ENCODE measurements around the gene RMI2.

RMI2 gene

DNA sequence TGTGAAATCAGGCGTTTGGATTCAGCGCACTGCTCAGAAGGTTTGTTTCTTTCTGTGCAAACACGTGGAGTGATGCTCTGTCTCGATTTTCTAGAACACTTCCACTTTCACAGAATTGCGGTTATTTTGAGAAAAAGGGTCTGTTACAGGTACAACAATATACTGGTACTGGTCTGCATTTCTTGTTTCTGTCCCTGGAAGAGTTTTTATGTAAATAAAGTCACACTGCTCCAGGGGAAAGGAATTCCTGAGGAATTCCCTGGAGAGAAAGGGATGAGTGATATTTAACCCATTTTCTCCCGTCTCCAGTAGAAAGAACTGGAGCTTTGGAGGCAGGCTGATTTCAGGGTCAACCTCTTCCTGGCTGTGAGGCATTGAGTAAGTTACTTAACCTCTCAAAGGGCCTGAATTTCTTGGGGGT is 16.2 kb upstream of the RMI2 start:
- H3K9me3 ChIP-seq (ENCODE audit: control insufficient read depth in 2 of 2, low read length in 2 of 2) = no peaks in the 10 kb centered on the region
- H3K27me3 ChIP-seq (ENCODE audit: control insufficient read depth in 2 of 2, insufficient read depth in 2 of 2, low read length in 2 of 2) = no peaks in the 10 kb centered on the region
- H3K36me3 ChIP-seq (ENCODE audit: control insufficient read depth in 2 of 2, insufficient read depth in 2 of 2, low read length in 2 of 2) = no peaks in the 10 kb centered on the region
- H3K4me3 ChIP-seq (ENCODE audit: low read length in 2 of 2) = peak overlapping the region in 1 of 2 donors; percentile 48
- peaks cover 7 to 12% of the 10 kb centered on the region in 2 donors for H3K4me1 ChIP-seq (ENCODE audit: control insufficient read depth in 2 of 2, insufficient read depth in 2 of 2, low read length in 2 of 2)
- H3K9ac ChIP-seq (ENCODE audit: low read depth in 1 of 2, low read length in 2 of 2) = no peak overlapping the region
- H3K27ac ChIP-seq (ENCODE audit: low read depth in 2 of 2, low read length in 2 of 2) = peak overlapping the region in 1 of 2 donors; percentile 70

DNA sequence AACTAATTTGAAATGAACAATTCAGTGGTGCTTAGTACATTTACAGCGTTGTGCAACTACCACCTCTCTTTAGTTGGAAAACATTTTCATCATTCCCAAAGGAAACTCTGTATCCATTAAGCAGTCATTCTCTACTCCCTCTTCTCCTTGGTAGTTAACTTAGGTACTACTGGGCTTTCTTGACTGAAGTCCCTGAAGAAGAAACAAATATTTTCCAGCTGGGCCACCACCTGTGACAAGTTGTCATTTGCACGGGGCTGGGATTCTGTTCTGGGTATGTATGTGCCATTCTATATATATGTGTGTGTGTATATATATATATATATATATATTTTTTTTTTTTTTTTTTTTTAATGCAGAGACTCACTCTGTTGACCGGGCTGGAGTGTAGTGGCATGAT is 15.4 kb upstream of the RMI2 start:
- peaks cover 7 to 12% of the 10 kb centered on the region in 2 donors for H3K4me1 ChIP-seq (ENCODE audit: control insufficient read depth in 2 of 2, insufficient read depth in 2 of 2, low read length in 2 of 2)
- H3K36me3 ChIP-seq (ENCODE audit: control insufficient read depth in 2 of 2, insufficient read depth in 2 of 2, low read length in 2 of 2) = no peaks in the 10 kb centered on the region
- H3K9ac ChIP-seq (ENCODE audit: low read depth in 1 of 2, low read length in 2 of 2) = no peak overlapping the region
- no peaks in the 10 kb centered on the region for H3K27me3 ChIP-seq (ENCODE audit: control insufficient read depth in 2 of 2, insufficient read depth in 2 of 2, low read length in 2 of 2)
- no peaks in the 10 kb centered on the region for H3K9me3 ChIP-seq (ENCODE audit: control insufficient read depth in 2 of 2, low read length in 2 of 2)
- H3K27ac ChIP-seq (ENCODE audit: low read depth in 2 of 2, low read length in 2 of 2) = no peak overlapping the region
- no peak overlapping the region for H3K4me3 ChIP-seq (ENCODE audit: low read length in 2 of 2)

DNA sequence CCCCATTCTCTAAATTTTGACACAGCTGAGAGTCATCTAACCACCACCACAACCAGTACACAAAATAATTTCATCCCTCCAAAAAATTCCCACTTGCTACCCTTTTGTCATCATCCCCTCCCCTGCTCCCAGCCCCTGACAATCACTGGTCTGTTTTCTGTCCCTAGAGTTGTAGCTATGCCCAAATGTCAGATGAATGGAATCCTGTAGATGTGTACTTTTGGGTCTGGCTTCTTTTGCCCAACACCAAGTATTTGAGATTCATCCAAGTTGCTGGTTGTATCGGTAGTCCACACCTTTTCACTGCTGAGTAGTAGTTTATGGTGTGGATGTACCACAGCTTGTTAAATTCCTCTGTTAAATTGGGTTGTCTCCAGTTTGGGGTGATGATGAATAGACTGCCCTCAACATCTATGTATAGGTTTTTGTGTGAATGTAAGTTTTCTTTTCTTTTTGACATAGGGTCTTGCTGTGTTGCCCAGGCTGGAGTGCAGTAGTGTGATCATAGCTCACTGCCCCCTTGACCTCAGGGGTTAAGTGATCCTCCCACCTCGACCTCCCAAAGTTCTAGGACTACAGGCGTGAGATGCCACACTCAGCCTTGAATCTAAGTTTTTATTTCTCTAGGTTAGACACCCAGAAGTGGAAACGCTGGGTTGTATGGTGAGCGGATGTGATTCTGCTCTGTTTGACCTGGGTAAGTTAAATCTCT is 14.6 kb upstream of the RMI2 start:
- Histone ChIP-seq H3K9ac (ENCODE audit: low read depth in 1 of 2, low read length in 2 of 2) (no peak overlapping the region), H3K27me3 (ENCODE audit: control insufficient read depth in 2 of 2, insufficient read depth in 2 of 2, low read length in 2 of 2) (no peaks in the 10 kb centered on the region), H3K36me3 (ENCODE audit: control insufficient read depth in 2 of 2, insufficient read depth in 2 of 2, low read length in 2 of 2) (no peaks in the 10 kb centered on the region), H3K4me1 (ENCODE audit: control insufficient read depth in 2 of 2, insufficient read depth in 2 of 2, low read length in 2 of 2) (peaks cover 7 to 12% of the 10 kb centered on the region in 2 donors), H3K4me3 (ENCODE audit: low read length in 2 of 2) (no peak overlapping the region), H3K9me3 (ENCODE audit: control insufficient read depth in 2 of 2, low read length in 2 of 2) (no peaks in the 10 kb centered on the region), H3K27ac (ENCODE audit: low read depth in 2 of 2, low read length in 2 of 2) (no peak overlapping the region)

DNA sequence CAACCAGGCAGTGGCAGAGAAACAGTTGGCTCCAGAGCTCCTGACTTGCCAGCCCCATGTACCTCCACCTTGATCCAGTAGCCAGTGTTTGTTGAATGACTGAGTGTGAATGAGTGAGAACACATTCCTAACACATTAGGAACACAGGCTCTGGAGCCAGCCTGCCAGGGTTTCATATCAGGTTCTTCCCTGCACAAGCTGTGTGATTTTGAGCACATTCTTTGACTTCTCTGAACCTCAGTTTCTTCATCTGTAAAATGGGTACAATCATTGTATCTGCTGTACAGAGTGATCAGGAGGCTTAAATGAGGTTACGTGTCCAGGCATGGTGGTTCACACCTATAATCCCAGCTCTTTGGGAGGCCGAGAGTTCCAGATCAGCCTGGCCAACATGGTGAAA is 13.3 kb upstream of the RMI2 start:
- H3K36me3 ChIP-seq (ENCODE audit: control insufficient read depth in 2 of 2, insufficient read depth in 2 of 2, low read length in 2 of 2) = no peaks in the 10 kb centered on the region
- H3K27ac ChIP-seq (ENCODE audit: low read depth in 2 of 2, low read length in 2 of 2) = no peak overlapping the region
- H3K4me1 ChIP-seq (ENCODE audit: control insufficient read depth in 2 of 2, insufficient read depth in 2 of 2, low read length in 2 of 2) = peaks cover 7% of the 10 kb centered on the region in 2 donors
- H3K27me3 ChIP-seq (ENCODE audit: control insufficient read depth in 2 of 2, insufficient read depth in 2 of 2, low read length in 2 of 2) = no peaks in the 10 kb centered on the region
- no peak overlapping the region for H3K4me3 ChIP-seq (ENCODE audit: low read length in 2 of 2)
- H3K9ac ChIP-seq (ENCODE audit: low read depth in 1 of 2, low read length in 2 of 2) = no peak overlapping the region
- H3K9me3 ChIP-seq (ENCODE audit: control insufficient read depth in 2 of 2, low read length in 2 of 2) = no peaks in the 10 kb centered on the region

DNA sequence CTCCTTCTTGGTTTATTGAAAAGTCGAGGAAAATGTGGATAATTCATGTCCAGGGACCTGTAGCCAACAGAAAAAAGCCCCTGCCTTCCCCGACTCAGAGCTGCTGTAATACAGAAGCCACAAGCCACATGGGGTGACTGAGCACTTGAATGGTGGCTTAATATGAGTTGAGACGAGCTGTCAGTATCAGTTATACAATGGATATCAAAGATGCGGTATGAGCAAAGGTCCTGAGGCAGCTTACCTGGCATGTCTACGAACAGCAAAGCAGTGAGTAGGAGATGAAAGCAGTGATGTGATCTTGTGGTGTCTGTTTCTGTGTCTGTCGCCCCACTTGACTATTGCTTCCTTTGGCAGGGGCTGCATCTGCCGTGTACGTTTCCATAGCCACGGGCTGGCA is 12.2 kb upstream of the RMI2 start:
- Histone ChIP-seq H3K9me3 (ENCODE audit: control insufficient read depth in 2 of 2, low read length in 2 of 2) (no peaks in the 10 kb centered on the region), H3K4me3 (ENCODE audit: low read length in 2 of 2) (no peak overlapping the region), H3K4me1 (ENCODE audit: control insufficient read depth in 2 of 2, insufficient read depth in 2 of 2, low read length in 2 of 2) (peaks cover 4 to 7% of the 10 kb centered on the region in 2 donors), H3K9ac (ENCODE audit: low read depth in 1 of 2, low read length in 2 of 2) (no peak overlapping the region), H3K36me3 (ENCODE audit: control insufficient read depth in 2 of 2, insufficient read depth in 2 of 2, low read length in 2 of 2) (no peaks in the 10 kb centered on the region), H3K27me3 (ENCODE audit: control insufficient read depth in 2 of 2, insufficient read depth in 2 of 2, low read length in 2 of 2) (no peaks in the 10 kb centered on the region), H3K27ac (ENCODE audit: low read depth in 2 of 2, low read length in 2 of 2) (no peak overlapping the region)

DNA sequence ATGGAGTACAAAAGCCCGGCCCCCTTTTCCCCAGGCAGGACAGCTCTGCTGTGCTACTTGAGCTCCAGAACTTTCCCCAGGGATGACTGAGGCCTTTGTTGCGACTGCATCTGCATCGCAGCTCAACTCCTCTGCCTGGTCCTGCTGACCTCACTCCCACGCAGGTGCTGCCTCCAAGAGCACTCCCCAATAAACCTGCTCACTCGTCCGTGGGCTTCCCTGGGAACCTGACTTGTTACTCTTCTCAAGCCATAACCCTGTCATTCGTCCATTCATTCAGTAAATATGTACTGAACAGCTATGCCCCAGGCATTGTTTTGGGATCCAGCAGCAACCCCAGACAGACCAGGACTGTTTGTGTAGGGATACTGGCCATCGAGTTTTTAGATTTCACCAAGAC is 11.6 kb upstream of the RMI2 start:
- H3K36me3 ChIP-seq (ENCODE audit: control insufficient read depth in 2 of 2, insufficient read depth in 2 of 2, low read length in 2 of 2) = no peaks in the 10 kb centered on the region

DNA sequence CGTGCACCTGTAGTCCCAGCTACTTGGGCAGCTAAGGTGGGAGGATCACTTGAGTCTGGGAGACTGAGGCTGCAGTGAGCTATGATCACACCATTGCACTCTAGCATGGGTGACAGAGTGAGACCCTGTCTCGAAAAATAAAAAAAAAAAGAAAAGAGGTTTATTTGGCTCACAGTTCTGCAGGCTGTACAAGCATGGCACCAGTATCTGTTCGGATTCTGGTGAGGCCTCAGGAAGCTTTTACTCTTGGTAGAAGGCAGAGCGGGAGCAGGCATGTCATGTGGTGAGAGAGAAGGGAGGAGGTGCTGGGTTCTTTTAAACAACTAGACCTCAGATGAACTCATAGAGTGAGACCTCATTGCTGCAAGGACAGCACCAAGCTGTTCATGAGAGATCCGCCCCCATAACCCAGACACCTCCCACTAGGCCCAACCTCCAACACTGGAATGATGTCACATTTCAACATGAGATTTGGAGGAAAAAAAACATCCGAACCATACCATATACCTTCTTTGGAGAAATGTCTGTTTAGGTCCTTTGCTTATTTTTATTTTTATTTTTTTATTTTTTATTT is 10.3 kb upstream of the RMI2 start:
- Histone ChIP-seq H3K4me3 (ENCODE audit: low read length in 2 of 2) (no peak overlapping the region), H3K9me3 (ENCODE audit: control insufficient read depth in 2 of 2, low read length in 2 of 2) (no peaks in the 10 kb centered on the region), H3K9ac (ENCODE audit: low read depth in 1 of 2, low read length in 2 of 2) (no peak overlapping the region), H3K27me3 (ENCODE audit: control insufficient read depth in 2 of 2, insufficient read depth in 2 of 2, low read length in 2 of 2) (no peaks in the 10 kb centered on the region), H3K36me3 (ENCODE audit: control insufficient read depth in 2 of 2, insufficient read depth in 2 of 2, low read length in 2 of 2) (no peaks in the 10 kb centered on the region), H3K27ac (ENCODE audit: low read depth in 2 of 2, low read length in 2 of 2) (no peak overlapping the region), H3K4me1 (ENCODE audit: control insufficient read depth in 2 of 2, insufficient read depth in 2 of 2, low read length in 2 of 2) (no peaks in the 10 kb centered on the region)

More for the DNA sequence above, 11.6 kb upstream of the RMI2 start:
- H3K9ac ChIP-seq (ENCODE audit: low read depth in 1 of 2, low read length in 2 of 2) = no peak overlapping the region
- H3K4me1 ChIP-seq (ENCODE audit: control insufficient read depth in 2 of 2, insufficient read depth in 2 of 2, low read length in 2 of 2) = peaks cover 0 to 2% of the 10 kb centered on the region in 2 donors
- no peaks in the 10 kb centered on the region for H3K27me3 ChIP-seq (ENCODE audit: control insufficient read depth in 2 of 2, insufficient read depth in 2 of 2, low read length in 2 of 2)
- no peak overlapping the region for H3K27ac ChIP-seq (ENCODE audit: low read depth in 2 of 2, low read length in 2 of 2)
- H3K9me3 ChIP-seq (ENCODE audit: control insufficient read depth in 2 of 2, low read length in 2 of 2) = no peaks in the 10 kb centered on the region
- no peak overlapping the region for H3K4me3 ChIP-seq (ENCODE audit: low read length in 2 of 2)

DNA sequence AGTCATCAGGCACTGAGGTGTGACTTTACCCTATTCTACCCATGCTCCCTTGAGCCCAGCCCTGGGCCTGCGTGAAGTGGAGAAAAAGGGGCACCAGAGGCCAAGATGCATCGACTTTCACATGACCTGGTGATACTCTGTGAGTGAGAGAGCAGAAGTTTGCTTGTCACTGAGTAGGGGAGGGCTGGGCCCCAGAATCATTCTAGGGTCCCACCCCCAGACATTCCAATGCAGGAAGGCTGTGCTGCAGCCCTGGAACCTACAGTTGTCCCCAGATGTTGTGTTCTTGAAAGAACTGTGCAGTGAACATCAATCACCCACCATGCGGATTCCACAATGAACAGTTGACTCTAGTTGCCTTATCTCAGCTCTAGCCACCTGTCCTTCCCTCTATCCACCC is 6.2 kb upstream of the RMI2 start:
- Histone ChIP-seq H3K27me3 (ENCODE audit: control insufficient read depth in 2 of 2, insufficient read depth in 2 of 2, low read length in 2 of 2) (no peaks in the 10 kb centered on the region), H3K9me3 (ENCODE audit: control insufficient read depth in 2 of 2, low read length in 2 of 2) (no peaks in the 10 kb centered on the region), H3K4me3 (ENCODE audit: low read length in 2 of 2) (no peak overlapping the region), H3K36me3 (ENCODE audit: control insufficient read depth in 2 of 2, insufficient read depth in 2 of 2, low read length in 2 of 2) (no peaks in the 10 kb centered on the region), H3K4me1 (ENCODE audit: control insufficient read depth in 2 of 2, insufficient read depth in 2 of 2, low read length in 2 of 2) (no peaks in the 10 kb centered on the region), H3K27ac (ENCODE audit: low read depth in 2 of 2, low read length in 2 of 2) (no peak overlapping the region), H3K9ac (ENCODE audit: low read depth in 1 of 2, low read length in 2 of 2) (no peak overlapping the region)

DNA sequence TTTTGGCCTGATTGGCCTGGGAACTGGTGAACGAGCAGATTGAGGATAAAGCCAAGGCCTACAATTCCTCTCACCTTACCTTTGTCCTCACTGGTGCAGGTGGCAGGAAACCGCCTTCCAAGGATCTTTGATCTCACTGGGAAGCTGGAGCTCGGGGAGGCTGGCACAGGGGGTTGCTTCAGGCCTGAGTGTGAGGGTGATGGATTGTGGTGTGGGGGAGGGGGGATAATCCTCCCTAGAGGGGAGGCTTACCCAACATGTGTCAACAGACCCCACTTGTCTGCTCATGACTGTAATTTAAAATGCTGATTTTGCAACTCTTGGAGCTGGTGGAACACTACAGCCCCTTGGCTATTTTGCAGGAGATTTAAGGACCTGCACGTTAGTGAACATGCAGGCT is 4.5 kb upstream of the RMI2 start:
- H3K27me3 ChIP-seq (ENCODE audit: control insufficient read depth in 2 of 2, insufficient read depth in 2 of 2, low read length in 2 of 2) = no peaks in the 10 kb centered on the region

DNA sequence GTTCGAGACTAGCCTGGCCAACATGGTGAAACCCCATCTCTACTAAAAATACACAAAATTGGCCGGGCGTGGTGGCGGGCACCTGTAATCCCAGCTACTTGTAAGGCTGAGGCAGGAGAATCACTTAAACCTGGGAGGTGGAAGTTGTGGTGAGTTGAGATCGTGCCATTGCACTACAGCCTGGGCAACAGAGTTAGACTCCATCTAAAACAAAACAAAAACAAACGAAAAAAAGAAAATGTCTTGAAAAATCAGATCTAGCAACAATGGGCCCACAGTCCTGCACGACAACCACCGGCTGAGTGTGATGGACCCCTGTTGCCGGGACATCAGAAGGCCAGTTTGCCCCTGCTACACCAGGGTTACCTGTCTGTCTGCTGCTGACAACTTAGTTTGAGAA is 3.9 kb upstream of the RMI2 start:
- H3K4me1 ChIP-seq (ENCODE audit: control insufficient read depth in 2 of 2, insufficient read depth in 2 of 2, low read length in 2 of 2) = peaks cover 3 to 8% of the 10 kb centered on the region in 2 donors
- H3K27ac ChIP-seq (ENCODE audit: low read depth in 2 of 2, low read length in 2 of 2) = no peak overlapping the region
- no peak overlapping the region for H3K9ac ChIP-seq (ENCODE audit: low read depth in 1 of 2, low read length in 2 of 2)
- H3K4me3 ChIP-seq (ENCODE audit: low read length in 2 of 2) = no peak overlapping the region
- no peaks in the 10 kb centered on the region for H3K36me3 ChIP-seq (ENCODE audit: control insufficient read depth in 2 of 2, insufficient read depth in 2 of 2, low read length in 2 of 2)
- H3K27me3 ChIP-seq (ENCODE audit: control insufficient read depth in 2 of 2, insufficient read depth in 2 of 2, low read length in 2 of 2) = no peaks in the 10 kb centered on the region
- no peaks in the 10 kb centered on the region for H3K9me3 ChIP-seq (ENCODE audit: control insufficient read depth in 2 of 2, low read length in 2 of 2)

More for the DNA sequence above, 4.5 kb upstream of the RMI2 start:
- no peak overlapping the region for H3K27ac ChIP-seq (ENCODE audit: low read depth in 2 of 2, low read length in 2 of 2)
- H3K4me1 ChIP-seq (ENCODE audit: control insufficient read depth in 2 of 2, insufficient read depth in 2 of 2, low read length in 2 of 2) = peaks cover 0 to 5% of the 10 kb centered on the region in 2 donors
- H3K36me3 ChIP-seq (ENCODE audit: control insufficient read depth in 2 of 2, insufficient read depth in 2 of 2, low read length in 2 of 2) = no peaks in the 10 kb centered on the region
- H3K4me3 ChIP-seq (ENCODE audit: low read length in 2 of 2) = no peak overlapping the region
- H3K9me3 ChIP-seq (ENCODE audit: control insufficient read depth in 2 of 2, low read length in 2 of 2) = no peaks in the 10 kb centered on the region
- H3K9ac ChIP-seq (ENCODE audit: low read depth in 1 of 2, low read length in 2 of 2) = no peak overlapping the region

Measured in mucosa of rectum (tissue), 2 donors.